ENCODE data around the gene KCTD19.

KCTD19 gene

GRCh38 chr16:67305216-67306071 is 21.1 kb downstream of the KCTD19 start:
- CTCF ChIA-PET = no interaction called here
- TF ChIP-seq FOXM1 (IDR thresholded peaks at IDR 0.05; ENCODE audit: borderline replicate concordance) (no peak), LEF1 (IDR thresholded peaks at IDR 0.05; ENCODE audit: borderline replicate concordance) (no peak), PKNOX1 (IDR thresholded peaks at IDR 0.05) (no peak), FOXA1 (IDR thresholded peaks at IDR 0.05) (no peak), L3MBTL2 (conservative IDR thresholded peaks at IDR 0.05) (no peak), HDGF (IDR thresholded peaks at IDR 0.05; ENCODE audit: borderline replicate concordance) (no peak), ARNT (IDR thresholded peaks at IDR 0.05) (no peak), FOXK2 (IDR thresholded peaks at IDR 0.05) (no peak), ZNF384 (IDR thresholded peaks at IDR 0.05) (no peak), ELF4 (IDR thresholded peaks at IDR 0.05) (no peak), SUZ12 (IDR thresholded peaks at IDR 0.05) (no peak), TARDBP (IDR thresholded peaks at IDR 0.05) (no peak), NFRKB (IDR thresholded peaks at IDR 0.05) (no peak), SP1 (IDR thresholded peaks at IDR 0.05) (no peak), CTBP1 (IDR thresholded peaks at IDR 0.05; ENCODE audit: borderline replicate concordance) (no peak), BHLHE40 (IDR thresholded peaks at IDR 0.05; ENCODE audit: borderline replicate concordance) (no peak)
- DNase-seq (ENCODE audit: extremely low spot score) = no peak
- POLR2A ChIA-PET = no interaction called here

- TF ChIP-seq CTBP1 (IDR thresholded peaks at IDR 0.05; ENCODE audit: borderline replicate concordance) (no peak), ELF4 (IDR thresholded peaks at IDR 0.05) (no peak), PKNOX1 (IDR thresholded peaks at IDR 0.05) (no peak), NFRKB (IDR thresholded peaks at IDR 0.05) (no peak)
- ChIA-PET POLR2A (no interaction called here), CTCF (no interaction called here)
- DNase-seq (ENCODE audit: extremely low spot score) = no peak
Observed at GRCh38 chr16:67304020-67304419, 22.5 kb downstream of the KCTD19 start.

GRCh38 chr16:67302970-67303369 is 23.6 kb downstream of the KCTD19 start:
- DNase-seq (ENCODE audit: extremely low spot score) = no peak
- ChIA-PET POLR2A (interaction anchor here (1.2 kb wide), 1 partner anchor 23 kb away, joined by 3 read pairs; no protein-coding TSS in a partner anchor), CTCF (no interaction called here)
- TF ChIP-seq BHLHE40 (IDR thresholded peaks at IDR 0.05; ENCODE audit: borderline replicate concordance) (no peak), SP1 (IDR thresholded peaks at IDR 0.05) (no peak), TARDBP (IDR thresholded peaks at IDR 0.05) (no peak), L3MBTL2 (conservative IDR thresholded peaks at IDR 0.05) (no peak), HDGF (IDR thresholded peaks at IDR 0.05; ENCODE audit: borderline replicate concordance) (no peak), ZNF384 (IDR thresholded peaks at IDR 0.05) (no peak), SUZ12 (IDR thresholded peaks at IDR 0.05) (no peak), ARNT (IDR thresholded peaks at IDR 0.05) (no peak), FOXK2 (IDR thresholded peaks at IDR 0.05) (no peak)

GRCh38 chr16:67302076-67302475 is 24.5 kb downstream of the KCTD19 start:
- POLR2A ChIA-PET = interaction anchor here (1.2 kb wide), 1 partner anchor 24 kb away, joined by 3 read pairs; no protein-coding TSS in a partner anchor

GRCh38 chr16:67301080-67301782 is 25.3 kb downstream of the KCTD19 start:
- ChIA-PET POLR2A (no interaction called here), CTCF (no interaction called here)
- TF ChIP-seq SUZ12 (IDR thresholded peaks at IDR 0.05) = no peak
- TF ChIP-seq ARNT (IDR thresholded peaks at IDR 0.05) = no peak
- no peak for DNase-seq (ENCODE audit: extremely low spot score)

More at GRCh38 chr16:67302076-67302475, 24.5 kb downstream of the KCTD19 start:
- no peak for TF ChIP-seq ELF4 (IDR thresholded peaks at IDR 0.05)
- TF ChIP-seq FOXM1 (IDR thresholded peaks at IDR 0.05; ENCODE audit: borderline replicate concordance) = no peak
- TF ChIP-seq BHLHE40 (IDR thresholded peaks at IDR 0.05; ENCODE audit: borderline replicate concordance) = no peak
- no peak for TF ChIP-seq TARDBP (IDR thresholded peaks at IDR 0.05)
- no peak for TF ChIP-seq CTBP1 (IDR thresholded peaks at IDR 0.05; ENCODE audit: borderline replicate concordance)
- TF ChIP-seq ARNT (IDR thresholded peaks at IDR 0.05) = no peak
- no peak for TF ChIP-seq LEF1 (IDR thresholded peaks at IDR 0.05; ENCODE audit: borderline replicate concordance)
- TF ChIP-seq ZNF384 (IDR thresholded peaks at IDR 0.05) = no peak
- TF ChIP-seq SP1 (IDR thresholded peaks at IDR 0.05) = no peak
- TF ChIP-seq PKNOX1 (IDR thresholded peaks at IDR 0.05) = no peak
- no peak for TF ChIP-seq L3MBTL2 (conservative IDR thresholded peaks at IDR 0.05)
- TF ChIP-seq NFRKB (IDR thresholded peaks at IDR 0.05) = no peak
- no peak for TF ChIP-seq FOXA1 (IDR thresholded peaks at IDR 0.05)
- TF ChIP-seq FOXK2 (IDR thresholded peaks at IDR 0.05) = no peak
- TF ChIP-seq HDGF (IDR thresholded peaks at IDR 0.05; ENCODE audit: borderline replicate concordance) = no peak
- no peak for TF ChIP-seq SUZ12 (IDR thresholded peaks at IDR 0.05)
- CTCF ChIA-PET = no interaction called here
- no peak for DNase-seq (ENCODE audit: extremely low spot score)

GRCh38 chr16:67299269-67299668 is 27.3 kb downstream of the KCTD19 start:
- no peak for TF ChIP-seq LEF1 (IDR thresholded peaks at IDR 0.05; ENCODE audit: borderline replicate concordance)
- TF ChIP-seq L3MBTL2 (conservative IDR thresholded peaks at IDR 0.05) = no peak
- TF ChIP-seq ZNF384 (IDR thresholded peaks at IDR 0.05) = no peak
- no peak for TF ChIP-seq SP1 (IDR thresholded peaks at IDR 0.05)
- TF ChIP-seq CTBP1 (IDR thresholded peaks at IDR 0.05; ENCODE audit: borderline replicate concordance) = no peak
- TF ChIP-seq BHLHE40 (IDR thresholded peaks at IDR 0.05; ENCODE audit: borderline replicate concordance) = no peak
- TF ChIP-seq SUZ12 (IDR thresholded peaks at IDR 0.05) = no peak
- TF ChIP-seq ARNT (IDR thresholded peaks at IDR 0.05) = no peak
- TF ChIP-seq TARDBP (IDR thresholded peaks at IDR 0.05) = no peak
- no peak for TF ChIP-seq PKNOX1 (IDR thresholded peaks at IDR 0.05)
- no peak for TF ChIP-seq FOXK2 (IDR thresholded peaks at IDR 0.05)
- TF ChIP-seq HDGF (IDR thresholded peaks at IDR 0.05; ENCODE audit: borderline replicate concordance) = no peak
- POLR2A ChIA-PET = no interaction called here
- no peak for DNase-seq (ENCODE audit: extremely low spot score)
- CTCF ChIA-PET = no interaction called here

Data from HEK293T (cell line).